GM18909 (cell line): ENCODE measurements around the gene ANGPTL2.

Experiments
- ATAC-seq: cut with Tn5 transposase; IDR thresholded peaks from one replicate; pipeline ENCODE4 v1.9.1; 2021; ENCODE audit warnings: mild to moderate bottlenecking; ENCODE audit not compliant: unreplicated experiment, poor library complexity

Gene ANGPTL2

DNA sequence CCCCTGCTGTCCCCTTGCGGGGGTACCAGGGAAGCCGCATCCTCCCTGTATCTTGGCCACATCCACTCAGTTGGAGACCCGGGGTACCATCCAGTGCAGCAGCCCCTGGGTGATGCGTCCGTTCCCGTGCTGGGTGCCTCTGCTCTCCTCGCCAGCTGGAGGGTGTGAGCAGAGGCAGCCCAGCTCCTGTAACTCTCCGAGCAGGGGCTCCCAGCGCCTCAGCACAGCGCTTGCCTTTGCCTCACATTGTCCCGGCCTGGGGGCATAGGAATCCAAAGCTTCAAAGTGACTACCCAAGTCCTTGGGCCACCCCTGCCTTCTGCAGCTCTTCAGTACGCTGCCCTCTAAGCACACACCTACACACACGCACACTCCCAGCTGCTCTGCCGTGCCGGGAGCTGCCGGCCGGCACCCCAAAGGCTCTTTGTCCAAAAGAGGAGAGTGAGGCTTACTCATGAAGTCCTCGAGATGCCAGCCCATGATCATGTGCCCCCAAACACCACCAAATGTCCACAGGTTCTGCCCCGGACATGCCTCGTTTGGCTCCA, 733 bp downstream of the ANGPTL2 start:
- no peak for ATAC-seq

DNA sequence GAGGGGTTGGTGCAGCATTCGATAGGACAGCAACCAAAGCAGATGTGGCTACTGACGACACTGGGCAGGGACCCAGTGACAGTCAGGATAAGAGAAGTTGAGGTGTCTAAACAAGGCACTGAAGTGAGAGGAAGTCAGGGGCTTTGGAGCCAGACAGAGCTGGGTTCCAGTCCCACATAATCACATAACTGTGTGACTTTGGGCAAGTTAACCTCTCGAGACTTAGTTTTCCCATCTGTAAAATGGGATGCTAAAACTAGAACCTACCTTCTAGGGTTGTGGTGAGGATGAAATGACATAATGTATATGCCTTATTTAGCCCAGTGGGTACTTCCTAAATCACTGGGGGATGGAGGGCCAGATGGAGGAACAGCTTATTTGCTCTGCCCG, 3.1 kb downstream of the ANGPTL2 start:
- ATAC-seq, result no peak

GRCh38 chr9:127118597-127119319, 3.7 kb downstream of the ANGPTL2 start:
- no peak for ATAC-seq

- ATAC-seq, result no peak
Measured at GRCh38 chr9:127117801-127118200, 4.6 kb downstream of the ANGPTL2 start.

DNA sequence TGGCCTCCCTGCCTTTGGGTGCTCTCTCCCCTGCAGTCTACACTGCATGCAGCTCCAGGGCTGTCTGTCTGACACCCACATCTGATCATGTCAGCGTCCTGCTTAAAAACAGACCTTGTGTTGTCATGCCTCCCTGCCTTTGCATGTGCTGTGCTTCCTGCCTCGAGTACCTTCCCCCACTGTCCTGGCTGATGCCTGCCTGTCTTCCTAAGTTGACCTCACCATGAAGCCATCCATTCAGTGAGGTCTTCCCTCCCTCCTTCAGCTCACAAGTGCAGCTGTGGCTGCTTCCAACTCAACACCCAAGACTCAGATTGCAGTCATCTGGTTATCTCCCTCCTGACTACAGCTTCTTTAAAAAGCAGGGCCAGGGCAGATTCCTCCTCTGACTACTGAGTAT, 5.5 kb downstream of the ANGPTL2 start:
- no peak for ATAC-seq

GRCh38 chr9:127116088-127116726, 6.2 kb downstream of the ANGPTL2 start:
- ATAC-seq, result no peak

DNA sequence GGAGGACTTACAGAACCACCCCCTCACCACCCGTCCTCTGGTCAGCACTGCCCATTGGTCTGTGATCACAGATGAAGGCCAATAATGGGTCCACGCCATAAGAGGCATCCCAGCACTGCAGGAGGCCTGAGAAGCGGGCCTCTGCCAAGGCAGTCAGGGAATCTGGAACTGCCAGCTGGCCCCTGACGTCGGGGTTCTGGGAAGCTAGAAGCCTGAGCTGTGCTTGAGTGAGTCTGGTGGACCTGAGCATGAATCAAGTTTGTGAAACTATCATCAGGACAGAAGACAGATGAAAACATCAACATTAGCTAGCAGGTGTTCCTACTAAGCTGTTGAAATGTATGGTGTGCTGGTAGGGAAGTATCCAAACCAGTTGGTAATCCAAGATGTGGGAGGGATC, 7.8 kb downstream of the ANGPTL2 start:
- no peak for ATAC-seq

GRCh38 chr9:127113191-127113972, 9.1 kb downstream of the ANGPTL2 start:
- no peak for ATAC-seq

DNA sequence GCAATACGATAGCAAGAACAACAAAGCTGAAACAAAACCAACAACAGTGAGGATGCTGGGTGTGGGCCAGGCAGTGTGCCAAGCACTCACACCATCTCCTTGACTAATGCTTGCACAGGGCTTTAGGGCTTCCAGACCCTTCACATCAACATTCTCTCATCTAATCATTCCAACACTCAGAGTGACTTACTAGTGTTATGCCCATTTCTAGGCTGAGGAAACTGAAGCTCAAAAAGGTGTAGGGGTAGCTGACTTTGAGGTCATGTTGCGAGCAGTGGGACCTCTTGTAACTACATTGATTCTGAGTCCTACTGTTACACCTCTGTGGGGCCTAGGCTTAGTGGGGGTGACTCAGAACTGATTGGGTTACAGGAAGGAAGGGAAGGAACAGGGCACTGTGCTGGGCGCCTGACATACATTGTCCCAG, 9.7 kb downstream of the ANGPTL2 start:
- ATAC-seq, result no peak

DNA sequence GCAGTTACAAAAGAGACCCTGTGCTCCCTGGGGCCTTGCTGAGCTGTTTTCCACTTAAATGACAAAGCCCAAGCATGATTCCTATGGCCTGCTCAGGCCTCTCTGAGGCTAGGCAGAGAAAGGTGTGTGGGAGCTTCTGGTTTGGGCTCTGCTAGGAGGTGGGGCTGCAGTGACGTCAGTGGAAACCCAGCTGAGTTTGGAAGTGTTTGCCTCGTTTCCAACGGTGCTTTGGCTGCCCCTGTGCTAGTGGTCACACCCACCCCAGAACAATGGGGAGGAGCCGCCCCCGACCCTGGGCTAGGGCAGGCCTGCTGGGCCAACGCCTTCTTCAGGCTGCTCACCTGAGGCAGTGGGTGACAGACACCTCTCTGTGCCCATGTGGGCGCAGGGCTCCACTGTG, 10.4 kb downstream of the ANGPTL2 start:
- no peak for ATAC-seq

- no peak for ATAC-seq
Measured at GRCh38 chr9:127109212-127109711, 13.2 kb downstream of the ANGPTL2 start.

DNA sequence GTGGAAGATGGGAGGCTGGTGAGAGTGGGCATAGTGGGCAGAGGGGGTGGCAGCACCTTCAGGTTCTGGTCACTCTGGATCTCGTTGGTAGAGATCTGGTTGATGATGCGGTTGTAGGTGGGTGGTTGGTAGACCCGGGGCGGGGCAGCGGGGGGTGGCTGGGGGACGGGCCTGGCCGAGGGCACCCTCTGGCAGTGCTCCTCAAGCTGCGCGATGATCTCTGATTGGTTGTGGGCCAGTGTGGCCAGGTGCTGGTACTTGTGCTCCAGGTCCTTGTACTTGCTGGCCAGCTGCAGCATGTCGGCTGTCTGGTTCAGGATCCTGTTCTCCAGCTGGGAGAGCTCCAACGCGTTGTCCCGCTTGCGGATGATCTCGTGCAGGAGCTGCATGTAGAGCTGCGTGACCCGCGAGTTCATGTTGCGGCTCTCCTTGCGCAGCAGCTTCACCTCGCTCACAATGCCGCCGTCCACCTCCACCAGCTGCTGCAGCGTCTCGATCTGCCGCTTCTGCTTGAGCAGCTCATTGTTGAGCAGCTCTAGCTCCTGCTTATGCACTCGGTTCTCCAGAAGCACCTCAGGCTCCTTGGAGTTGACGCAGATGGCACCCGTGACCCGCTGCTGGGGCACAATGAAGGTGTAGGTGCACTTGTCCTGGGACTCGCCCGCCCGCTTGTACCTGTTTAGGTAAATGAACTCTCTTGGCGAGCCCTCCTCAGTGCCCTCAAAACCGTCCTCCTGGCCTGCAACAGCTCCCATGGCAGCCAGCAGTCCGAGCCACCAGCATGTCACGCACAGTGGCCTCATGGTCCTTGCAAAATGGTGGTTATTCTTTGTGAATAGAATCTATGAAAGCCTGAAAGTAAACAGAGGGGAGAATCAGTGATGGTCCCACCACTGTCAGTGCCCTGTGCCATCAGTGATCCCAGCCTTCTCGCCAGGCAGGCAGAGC, 14.2 kb downstream of the ANGPTL2 start:
- ATAC-seq, result no peak

DNA sequence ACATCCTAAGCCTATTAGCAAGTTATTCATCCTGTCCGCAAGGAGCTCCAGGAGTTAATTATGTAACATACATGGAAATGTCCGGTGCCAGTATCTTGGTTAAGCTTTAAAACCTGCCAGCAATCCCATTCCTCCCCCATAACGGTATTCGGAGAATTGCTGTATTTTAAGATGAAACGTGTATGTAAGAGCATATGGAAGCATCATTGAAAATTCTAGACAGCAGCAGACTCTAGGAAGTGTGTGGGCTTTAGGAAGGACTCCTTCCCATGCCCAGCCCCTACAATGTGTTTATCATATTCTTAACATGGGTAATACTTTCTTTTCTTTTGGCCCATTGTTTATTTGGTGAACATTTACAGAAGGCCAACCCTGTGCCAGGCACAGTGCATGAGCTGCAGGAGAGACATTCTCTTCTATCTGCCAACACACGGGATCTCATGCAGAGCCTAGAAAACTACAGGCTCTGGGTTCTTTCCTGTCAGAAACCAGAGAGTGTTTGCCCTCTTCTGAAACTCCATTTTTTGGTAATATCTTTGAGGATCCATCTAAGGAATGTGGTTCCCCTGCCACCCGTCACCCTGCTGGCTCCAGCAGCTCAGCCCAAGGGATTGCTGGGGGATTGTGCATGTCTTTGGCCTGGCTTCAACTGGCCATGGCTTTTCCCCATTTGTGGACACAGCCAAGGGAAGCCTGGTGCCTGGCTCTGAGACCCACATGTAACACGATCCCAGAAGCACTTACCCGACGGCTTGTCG, 15.1 kb downstream of the ANGPTL2 start:
- no peak for ATAC-seq

DNA sequence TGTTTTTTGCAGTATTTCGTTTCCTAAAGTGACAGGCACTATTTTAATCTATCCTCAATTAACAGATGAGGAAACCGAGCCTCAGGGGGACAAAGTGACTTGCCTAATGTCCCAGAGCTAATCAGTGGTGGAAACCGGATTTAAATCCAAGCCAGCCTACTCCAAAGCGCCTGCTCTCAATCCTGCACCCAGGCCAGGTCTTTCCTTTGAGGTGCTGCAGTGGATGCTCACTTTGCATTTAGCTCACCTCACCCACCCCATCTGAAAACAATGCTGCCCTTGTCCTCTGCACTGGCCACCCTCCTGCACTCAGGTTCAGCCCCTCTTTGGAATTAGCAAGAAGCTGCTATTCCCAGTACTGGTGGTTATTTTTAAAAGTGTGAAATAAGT, 16.0 kb downstream of the ANGPTL2 start:
- ATAC-seq, result no peak

- no peak for ATAC-seq
Measured at GRCh38 chr9:127105805-127106465, 16.5 kb downstream of the ANGPTL2 start.

- ATAC-seq, result no peak
Measured at GRCh38 chr9:127104581-127105311, 17.7 kb downstream of the ANGPTL2 start.

DNA sequence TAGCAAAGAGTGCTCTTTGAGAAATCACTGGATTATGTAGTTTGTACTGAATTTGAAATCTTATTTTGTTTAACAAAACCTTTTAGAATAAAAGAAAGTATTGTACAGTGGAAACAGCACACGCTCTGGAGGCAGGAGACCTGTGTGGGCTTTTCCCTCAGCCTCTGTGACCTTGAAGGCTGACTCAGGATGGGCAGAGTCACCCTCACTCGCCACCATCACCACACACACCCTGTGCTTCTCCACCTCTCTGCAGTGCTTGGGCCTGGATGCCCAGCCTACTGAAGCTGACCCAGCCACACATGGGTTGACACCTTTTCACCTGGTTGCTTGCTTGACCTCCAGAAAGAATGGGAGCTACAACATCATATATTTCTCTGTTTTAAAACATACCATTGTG, 19.6 kb downstream of the ANGPTL2 start:
- no peak for ATAC-seq

- ATAC-seq, result no peak
Measured at GRCh38 chr9:127102176-127102575, 20.3 kb downstream of the ANGPTL2 start.
